GM18505 (cell line): Measurements from ENCODE around the gene CREG2.

Source experiments
- ATAC-seq: cut with Tn5 transposase; IDR thresholded peaks from one replicate; pipeline ENCODE4 v1.9.1; 2021; ENCODE audit not compliant: unreplicated experiment
- POLR2A ChIP-seq: IDR thresholded peaks from 4 replicates; pipeline ENCODE4 v1.6.1; 2011; ENCODE audit warnings: borderline replicate concordance; ENCODE audit not compliant: insufficient read depth, insufficient read length; ENCODE audit errors: extremely low read depth

The CREG2 gene

DNA sequence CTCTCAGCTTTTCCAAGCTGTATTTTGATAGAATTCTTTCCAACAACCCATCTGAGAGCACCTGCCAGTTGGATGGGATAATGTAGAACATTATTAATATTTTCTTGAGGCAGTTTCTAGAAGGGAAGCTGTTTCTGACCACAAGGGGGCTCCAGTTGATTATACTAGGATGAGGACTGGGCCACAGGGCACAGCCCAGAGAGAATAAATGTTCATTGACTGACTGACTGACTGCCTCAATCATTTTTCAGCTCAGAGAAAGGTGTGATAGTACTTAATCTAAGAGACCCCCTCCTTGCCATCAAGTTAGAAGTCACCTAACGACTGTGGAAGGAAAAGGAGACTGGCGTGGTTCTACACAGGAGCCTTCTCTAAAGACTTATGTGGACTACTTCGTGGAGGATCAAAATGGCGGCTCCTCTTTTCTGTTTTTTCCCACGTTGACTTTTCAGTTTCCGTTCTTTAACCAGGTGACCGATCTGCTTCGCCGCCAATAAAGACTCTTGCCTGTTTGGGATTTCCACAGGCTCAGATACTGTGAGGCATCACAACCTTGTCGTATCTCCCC, 31.9 kb upstream of the CREG2 start:
- no peak for TF ChIP-seq POLR2A
- no peak for ATAC-seq

DNA sequence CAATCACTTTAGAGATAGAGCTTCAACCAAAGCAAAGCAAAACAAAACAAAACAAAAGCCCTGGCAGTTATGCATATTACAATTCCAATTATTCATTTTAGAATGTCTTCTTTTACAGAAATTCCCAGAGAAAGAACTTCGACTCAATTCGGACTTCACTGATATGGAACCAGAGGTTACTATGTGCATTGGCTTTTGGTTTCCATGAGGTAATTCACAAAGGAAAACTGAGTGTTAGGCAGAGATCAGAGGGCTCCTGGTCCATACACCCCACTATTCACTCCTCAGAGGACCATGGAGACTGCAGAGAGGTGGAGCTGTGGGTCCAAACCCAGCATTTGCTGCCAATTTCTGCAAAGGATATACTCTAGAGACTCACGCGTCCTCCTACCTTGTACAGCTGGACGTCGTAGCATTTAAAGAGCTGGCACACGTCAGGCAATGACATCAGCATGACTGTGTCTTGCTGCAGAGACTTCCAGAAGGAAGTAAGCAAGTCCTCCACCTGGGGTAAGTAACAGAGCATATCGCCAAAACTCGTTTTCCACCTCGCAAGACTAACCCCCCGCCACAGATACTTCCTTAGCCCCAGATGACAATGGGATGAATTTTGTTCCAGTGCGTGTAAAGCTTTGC, 31.3 kb upstream of the CREG2 start:
- no peak for ATAC-seq
- no peak for TF ChIP-seq POLR2A

DNA sequence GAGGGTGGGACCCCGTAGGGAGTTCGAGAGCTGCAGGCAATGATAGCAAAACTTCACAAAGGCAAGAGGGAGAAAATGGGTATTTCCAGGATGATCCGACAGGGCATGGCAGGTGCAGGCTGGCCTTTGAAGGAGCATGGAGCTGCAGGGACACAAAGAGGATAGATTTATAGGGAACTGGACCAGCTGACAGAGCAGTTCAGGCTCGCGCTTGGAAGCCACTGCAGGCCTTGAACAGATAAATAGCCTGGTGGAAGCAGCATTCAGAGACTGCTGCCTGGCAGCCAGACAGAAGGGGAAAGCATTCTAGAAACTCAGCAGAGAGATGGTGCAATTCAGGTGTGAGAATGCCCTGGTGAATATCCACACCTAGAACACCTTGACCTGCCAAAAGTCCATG, 29.3 kb upstream of the CREG2 start:
- ATAC-seq, result no peak

DNA sequence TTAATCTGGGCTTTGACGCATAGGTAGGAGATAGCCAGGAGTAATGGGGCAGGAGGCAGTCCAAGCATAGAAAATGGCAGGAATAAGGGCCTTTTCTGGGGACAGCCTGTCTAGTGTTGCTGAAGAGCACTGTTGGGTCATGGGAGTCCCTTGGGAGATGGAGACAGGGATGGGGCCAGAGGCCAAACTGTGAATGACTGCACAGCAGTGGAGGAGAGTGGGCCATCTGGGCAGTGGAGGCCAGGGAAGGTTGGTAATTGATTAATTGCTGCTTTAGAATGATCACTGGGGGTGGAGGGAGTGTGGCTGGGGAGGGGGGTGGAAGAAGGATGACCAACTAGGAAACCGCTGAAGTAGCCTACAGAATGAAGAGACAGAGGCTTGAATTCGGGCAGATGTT, 28.6 kb upstream of the CREG2 start:
- ATAC-seq, result no peak
- no peak for TF ChIP-seq POLR2A

More for the DNA sequence above, 29.3 kb upstream of the CREG2 start:
- TF ChIP-seq POLR2A, result no peak

DNA sequence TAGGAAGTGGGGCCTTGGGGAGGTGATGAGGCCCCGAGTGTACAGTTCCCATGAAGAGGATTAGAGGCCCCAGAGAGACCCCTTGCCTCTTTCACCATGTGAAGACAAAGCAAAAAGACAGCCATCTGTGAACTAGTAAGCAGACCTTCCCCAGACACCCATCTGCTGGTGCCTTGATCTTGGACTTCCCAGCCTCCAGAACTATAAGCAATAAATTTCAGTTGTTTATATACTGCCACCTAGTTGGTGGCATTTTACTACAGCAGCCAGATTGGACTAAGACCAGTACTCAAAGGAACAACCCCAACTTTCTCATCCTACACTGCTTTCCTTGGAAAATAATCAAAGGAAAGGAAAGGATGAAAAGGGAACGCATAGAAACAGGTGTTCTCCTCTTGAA, 27.9 kb upstream of the CREG2 start:
- ATAC-seq, result no peak
- no peak for TF ChIP-seq POLR2A

DNA sequence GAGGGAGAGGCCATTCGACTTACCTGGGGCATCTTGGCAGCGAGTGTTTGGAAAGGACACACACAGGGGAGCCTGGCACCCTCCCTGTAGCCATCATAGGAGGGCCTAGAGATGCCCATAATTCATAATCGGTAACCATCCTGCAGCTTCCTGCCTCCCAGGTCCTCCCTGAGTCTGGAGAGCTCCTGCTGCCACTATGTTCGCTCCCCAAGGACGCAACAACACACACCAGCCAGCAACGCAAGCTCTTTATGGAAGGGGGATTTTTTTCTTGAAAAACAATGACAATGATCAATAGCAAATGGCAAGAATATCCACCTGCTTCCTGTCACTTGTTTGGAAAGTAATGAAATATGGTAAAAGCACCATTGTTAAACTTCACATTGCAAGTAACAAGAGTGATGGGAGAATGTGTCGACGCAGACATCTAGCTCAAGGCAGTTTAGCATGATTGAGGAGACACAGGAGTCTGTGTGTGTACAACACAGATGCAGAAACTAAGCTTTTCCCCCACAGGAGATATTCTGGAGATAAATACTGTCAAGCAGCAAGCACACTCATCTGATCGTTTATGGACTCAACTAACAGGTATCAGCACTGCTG, 24.9 kb upstream of the CREG2 start:
- no peak for ATAC-seq
- no peak for TF ChIP-seq POLR2A

DNA sequence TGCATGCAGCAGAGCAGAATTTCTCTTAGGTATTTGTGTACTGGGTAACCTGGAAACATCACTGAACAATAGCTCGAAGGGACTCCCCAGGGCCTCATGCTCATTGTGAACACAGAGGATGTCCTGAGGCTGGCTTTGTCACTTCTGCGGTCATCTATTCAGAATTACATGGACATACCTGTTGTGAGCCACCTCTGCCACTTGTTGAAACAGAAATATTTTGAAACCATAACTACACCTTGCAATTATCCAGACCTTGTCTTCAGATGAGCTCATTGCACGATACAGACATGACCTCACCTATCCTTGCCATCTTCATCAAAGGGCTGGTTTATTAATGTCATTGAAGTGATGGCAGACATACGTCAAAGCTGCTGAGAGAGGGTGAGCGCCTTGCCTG, 23.4 kb upstream of the CREG2 start:
- TF ChIP-seq POLR2A, result no peak
- ATAC-seq, result no peak

DNA sequence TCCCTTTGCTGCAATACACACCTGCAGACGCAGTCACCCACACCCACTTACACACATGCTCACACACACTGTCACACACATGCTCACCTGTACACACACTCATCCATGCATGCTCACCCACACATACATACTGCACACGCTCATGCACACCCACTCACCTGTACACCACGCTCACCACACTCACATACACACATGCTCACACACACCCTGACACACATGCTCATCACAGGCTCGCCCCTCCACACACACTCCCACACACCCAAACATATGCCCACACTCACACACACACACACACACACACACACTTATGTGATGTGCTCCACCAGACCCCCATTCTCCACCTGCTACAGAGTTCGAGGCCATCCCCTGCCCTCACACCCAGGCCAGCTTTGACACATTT, 22.8 kb upstream of the CREG2 start:
- TF ChIP-seq POLR2A, result no peak
- ATAC-seq, result no peak

DNA sequence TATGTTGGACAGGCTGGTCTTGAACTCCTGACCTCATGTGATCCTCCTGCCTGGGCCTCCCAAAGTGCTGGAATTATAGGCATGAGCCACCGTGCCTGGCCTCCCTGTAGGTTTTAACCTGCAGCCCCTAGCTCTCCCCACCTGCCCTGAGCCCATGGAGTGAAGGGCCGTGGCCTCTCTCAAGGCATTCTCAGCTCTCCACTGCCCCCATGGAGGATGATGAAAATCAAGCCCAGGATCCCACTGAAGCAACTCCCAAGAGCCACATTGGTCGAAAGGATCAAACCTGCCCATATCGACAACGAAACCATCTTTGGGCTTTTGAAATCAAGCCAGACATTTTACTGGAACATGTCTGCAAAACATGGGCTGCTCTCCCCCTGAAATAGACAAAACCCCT, 22.4 kb upstream of the CREG2 start:
- no peak for TF ChIP-seq POLR2A
- ATAC-seq, result no peak

DNA sequence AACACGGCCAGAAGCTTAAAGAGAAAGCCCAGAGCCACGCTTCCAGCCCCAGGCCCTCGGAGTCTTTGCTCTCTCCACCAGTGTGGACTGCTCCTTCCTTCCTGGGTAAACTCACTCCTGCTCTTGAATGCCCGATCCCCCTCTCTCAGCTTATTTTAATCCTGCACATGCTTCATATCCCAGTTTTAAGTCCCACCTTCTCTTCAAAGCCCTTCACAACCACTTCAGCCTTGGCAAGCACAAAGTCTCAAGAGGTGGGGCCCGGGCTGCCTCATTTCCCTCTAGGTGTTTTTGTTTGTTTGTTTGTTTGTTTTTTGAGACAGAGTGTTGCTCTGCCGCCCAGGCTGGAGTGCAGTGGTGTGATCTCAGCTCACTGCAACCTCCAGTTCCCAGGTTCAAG, 21.6 kb upstream of the CREG2 start:
- no peak for ATAC-seq
- TF ChIP-seq POLR2A, result no peak

DNA sequence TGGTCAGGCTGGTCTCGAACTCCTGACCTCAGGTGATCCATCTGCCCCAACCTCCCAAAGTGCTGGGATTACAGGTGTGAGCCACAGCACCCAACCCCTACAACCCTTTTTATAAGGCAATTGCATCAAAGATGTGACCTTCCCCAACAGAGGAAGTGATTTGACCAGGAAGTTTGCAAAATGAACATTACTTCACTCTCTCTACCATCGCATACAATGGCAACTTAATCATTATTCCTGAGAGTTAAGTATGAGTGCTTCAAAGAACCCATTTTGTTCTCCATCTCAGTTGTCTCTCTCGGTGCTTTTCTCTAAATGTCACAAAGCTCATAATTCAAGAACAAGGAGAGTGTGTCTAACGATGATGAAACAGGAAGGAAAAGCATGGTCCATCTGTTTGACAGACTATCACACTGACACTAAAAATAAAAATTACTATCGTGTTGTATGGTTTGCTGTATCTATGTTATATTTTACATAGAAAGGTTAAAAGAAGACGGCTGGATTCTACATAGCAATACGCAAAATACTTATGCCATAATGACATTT, 18.1 kb upstream of the CREG2 start:
- no peak for TF ChIP-seq POLR2A

DNA sequence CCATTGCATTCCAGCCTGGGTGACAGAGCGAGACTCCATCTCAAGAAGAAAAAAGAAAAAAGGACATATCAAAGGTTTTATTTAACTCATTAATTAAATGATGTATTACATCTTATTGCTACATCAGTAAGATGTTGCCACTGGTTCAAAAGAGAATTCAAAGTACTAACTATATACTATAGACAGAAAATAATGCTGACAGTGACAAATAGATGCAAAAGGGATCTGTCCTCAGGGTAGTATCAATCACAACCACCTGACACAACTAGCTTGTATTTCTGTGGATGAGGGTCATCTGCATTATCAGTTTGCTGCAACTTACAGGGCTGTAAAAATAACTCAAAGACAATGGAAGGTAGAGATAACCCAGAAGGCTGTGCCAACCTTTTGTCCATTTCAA, 16.4 kb upstream of the CREG2 start:
- no peak for TF ChIP-seq POLR2A
- ATAC-seq, result no peak

More for the DNA sequence above, 18.1 kb upstream of the CREG2 start:
- no peak for ATAC-seq

DNA sequence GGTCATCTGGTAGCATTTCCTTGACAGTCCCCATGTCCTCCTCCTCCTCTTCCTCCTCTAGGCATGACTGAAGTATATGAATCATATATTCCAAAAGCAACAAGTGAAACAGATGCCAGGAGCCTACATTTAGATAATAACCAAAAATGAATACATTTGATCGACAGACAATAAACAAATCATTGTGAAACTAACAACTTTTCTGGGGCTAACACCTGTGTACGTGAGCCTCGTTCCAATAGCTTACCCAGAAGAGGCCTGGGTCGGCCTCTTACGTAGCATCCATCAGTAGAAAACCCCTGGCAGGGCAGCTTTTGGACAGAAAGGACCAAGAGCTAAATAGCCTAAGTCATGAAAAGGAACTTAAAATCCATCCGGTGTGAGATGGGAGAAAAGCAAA, 15.3 kb upstream of the CREG2 start:
- TF ChIP-seq POLR2A, result no peak
- ATAC-seq, result no peak

DNA sequence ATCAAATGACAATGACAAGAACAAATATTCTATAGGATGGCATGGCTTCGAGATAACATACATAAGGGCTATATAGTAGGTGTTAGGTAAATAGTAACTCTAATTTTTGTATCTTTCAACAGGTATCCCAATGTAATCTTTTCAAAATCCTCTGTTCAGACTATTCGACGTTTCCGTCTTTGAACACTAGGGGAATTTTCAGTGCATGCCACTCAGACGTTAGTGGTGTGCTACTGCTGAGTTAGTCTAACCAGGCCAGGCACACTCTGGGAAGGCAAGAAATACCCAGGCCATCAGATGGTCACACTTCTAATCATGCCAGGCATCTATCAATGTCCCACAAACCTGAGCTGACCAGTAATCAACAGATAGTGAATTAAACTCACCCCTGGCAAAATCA, 14.6 kb upstream of the CREG2 start:
- no peak for TF ChIP-seq POLR2A
- ATAC-seq, result no peak
